Ovary (tissue), 3 donors: ENCODE measurements around the gene CTAGE9.

Experiments
- CTCF ChIP-seq, 3 donors: fragments of 450-650 bp in 2 of 3; fragments of 200-600 bp in 1 of 3; IDR thresholded peaks; one replicate each; pipeline versions ENCODE4 v1.5.1 to v1.8.0; 2016 to 2022; ENCODE audit warnings: antibody characterized with exemption in 3 of 3, mild to moderate bottlenecking in 1 of 3
- POLR2A ChIP-seq: fragments of 450-650 bp; IDR thresholded peaks from one replicate; pipeline ENCODE4 v1.6.1; 2017; ENCODE audit warnings: antibody characterized with exemption, mild to moderate bottlenecking, moderate library complexity
- donor health status: DM: no; HTN: no; CAD: no.

GRCh38 chr6:131727868-131728267 is 17.1 kb upstream of the CTAGE9 start:
- TF ChIP-seq CTCF (IDR thresholded peaks at IDR 0.05) (no peak), POLR2A (no peak)
